ENCODE data around the gene APP.

Gene APP

GRCh38 chr21:25960402-25960801 lies 210.2 kb downstream of the APP start:
- no peaks in the 10 kb centered on the region for H3K4me1 ChIP-seq (ENCODE audit: insufficient read depth, low read length, poor library complexity, severe bottlenecking)
- no peak overlapping the region for H3K4me3 ChIP-seq (ENCODE audit: low read length, poor library complexity, severe bottlenecking)
- no peak overlapping the region for H3K4me2 ChIP-seq (ENCODE audit: low read depth, low read length, poor library complexity, severe bottlenecking)
- no peaks in the 10 kb centered on the region for H3K27me3 ChIP-seq (ENCODE audit: insufficient read depth, low read length, poor library complexity, severe bottlenecking)
- H3K79me2 ChIP-seq (ENCODE audit: insufficient read depth, low read length) = no peaks in the 10 kb centered on the region
- H3F3A ChIP-seq (ENCODE audit: low read depth) = no peaks in the 10 kb centered on the region
- H2AFZ ChIP-seq (ENCODE audit: low read length) = no peak overlapping the region
- no peak overlapping the region for H3K9ac ChIP-seq (ENCODE audit: low read depth, low read length, poor library complexity, severe bottlenecking)
- no peak for TF ChIP-seq EZH2phosphoT487 (IDR thresholded peaks at IDR 0.05; ENCODE audit: borderline replicate concordance)
- no peak for TF ChIP-seq CTCF (conservative IDR thresholded peaks at IDR 0.05; ENCODE audit: low read length)
- no peaks in the 10 kb centered on the region for H4K20me1 ChIP-seq (ENCODE audit: insufficient read depth, low read length, poor library complexity, severe bottlenecking)
- no peaks in the 10 kb centered on the region for H3K9me2 ChIP-seq (replicated peaks; ENCODE audit: low read depth, low read length)
- H3K9me3 ChIP-seq (ENCODE audit: insufficient read depth, low read depth, low read length) = no peaks in the 10 kb centered on the region
- H3K36me3 ChIP-seq (ENCODE audit: insufficient read depth, low read length) = no peaks in the 10 kb centered on the region

- no peak overlapping the region for H2AFZ ChIP-seq (ENCODE audit: low read length)
- no peaks in the 10 kb centered on the region for H4K20me1 ChIP-seq (ENCODE audit: insufficient read depth, low read length, poor library complexity, severe bottlenecking)
- H3K4me1 ChIP-seq (ENCODE audit: insufficient read depth, low read length, poor library complexity, severe bottlenecking) = no peaks in the 10 kb centered on the region
- H3K79me2 ChIP-seq (ENCODE audit: insufficient read depth, low read length) = no peaks in the 10 kb centered on the region
- no peak overlapping the region for H3K4me2 ChIP-seq (ENCODE audit: low read depth, low read length, poor library complexity, severe bottlenecking)
- TF ChIP-seq EZH2phosphoT487 (IDR thresholded peaks at IDR 0.05; ENCODE audit: borderline replicate concordance) (no peak), CTCF (conservative IDR thresholded peaks at IDR 0.05; ENCODE audit: low read length) (no peak)
- H3K9ac ChIP-seq (ENCODE audit: low read depth, low read length, poor library complexity, severe bottlenecking) = no peak overlapping the region
- H3K27me3 ChIP-seq (ENCODE audit: insufficient read depth, low read length, poor library complexity, severe bottlenecking) = no peaks in the 10 kb centered on the region
- H3K9me2 ChIP-seq (replicated peaks; ENCODE audit: low read depth, low read length) = no peaks in the 10 kb centered on the region
- H3K36me3 ChIP-seq (ENCODE audit: insufficient read depth, low read length) = no peaks in the 10 kb centered on the region
- H3K9me3 ChIP-seq (ENCODE audit: insufficient read depth, low read depth, low read length) = no peaks in the 10 kb centered on the region
- no peak overlapping the region for H3K4me3 ChIP-seq (ENCODE audit: low read length, poor library complexity, severe bottlenecking)
- no peaks in the 10 kb centered on the region for H3F3A ChIP-seq (ENCODE audit: low read depth)
Measured at GRCh38 chr21:25959799-25960198, 210.8 kb downstream of the APP start.

- H3K27me3 ChIP-seq (ENCODE audit: insufficient read depth, low read length, poor library complexity, severe bottlenecking) = no peaks in the 10 kb centered on the region
- H3F3A ChIP-seq (ENCODE audit: low read depth) = no peaks in the 10 kb centered on the region
- H3K4me3 ChIP-seq (ENCODE audit: low read length, poor library complexity, severe bottlenecking) = no peak overlapping the region
- H4K20me1 ChIP-seq (ENCODE audit: insufficient read depth, low read length, poor library complexity, severe bottlenecking) = no peaks in the 10 kb centered on the region
- H3K4me2 ChIP-seq (ENCODE audit: low read depth, low read length, poor library complexity, severe bottlenecking) = no peak overlapping the region
- H2AFZ ChIP-seq (ENCODE audit: low read length) = no peak overlapping the region
- H3K4me1 ChIP-seq (ENCODE audit: insufficient read depth, low read length, poor library complexity, severe bottlenecking) = no peaks in the 10 kb centered on the region
- H3K9me3 ChIP-seq (ENCODE audit: insufficient read depth, low read depth, low read length) = no peaks in the 10 kb centered on the region
- H3K79me2 ChIP-seq (ENCODE audit: insufficient read depth, low read length) = no peaks in the 10 kb centered on the region
- no peaks in the 10 kb centered on the region for H3K36me3 ChIP-seq (ENCODE audit: insufficient read depth, low read length)
- TF ChIP-seq CTCF (conservative IDR thresholded peaks at IDR 0.05; ENCODE audit: low read length) = no peak
- no peak for TF ChIP-seq EZH2phosphoT487 (IDR thresholded peaks at IDR 0.05; ENCODE audit: borderline replicate concordance)
- no peak overlapping the region for H3K9ac ChIP-seq (ENCODE audit: low read depth, low read length, poor library complexity, severe bottlenecking)
- no peaks in the 10 kb centered on the region for H3K9me2 ChIP-seq (replicated peaks; ENCODE audit: low read depth, low read length)
Measured at GRCh38 chr21:25956993-25957714, 213.4 kb downstream of the APP start.

All from Loucy (cell line).